HTERT RPE-1 (cell line): ENCODE measurements around the gene ARL13A.
"Not testable (repeated sequence)": the region's sequence is repeated elsewhere in the genome, so short reads cannot be mapped to it uniquely, and the experiment has no call there.

ENCODE experiments used
- in situ Hi-C: fragments of 300-500 bp; cut with MboI; formaldehyde crosslinking; loops from 4 replicates; pipeline ENCODE4 v1.14.3; 2020; ENCODE audit warnings: low sequenced_read_pairs

The ARL13A gene

DNA sequence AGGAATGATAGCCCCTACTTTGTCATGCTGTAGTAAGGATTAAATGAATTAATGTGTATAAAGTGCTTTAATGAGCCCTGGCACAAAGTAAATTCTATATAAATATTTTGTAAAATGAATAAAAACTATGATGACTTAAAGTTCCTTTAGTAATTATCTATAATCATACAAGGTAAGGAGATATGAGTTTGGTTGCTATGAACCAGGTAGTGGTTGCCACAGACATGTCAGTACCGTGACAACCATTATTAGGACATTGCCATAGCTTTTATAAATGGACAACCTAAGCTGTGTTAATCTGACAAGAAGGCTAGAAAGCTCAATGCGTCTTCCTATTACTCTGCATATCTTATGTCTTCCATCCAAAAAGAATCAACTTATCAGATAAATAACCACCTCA is at the start of gene ARL13A:
TSS of gene ARL13A (plus strand) at position 301 of the 400 bp plus-strand sequence. CDS start 3,982 bp downstream, outside the sequence.
- in situ Hi-C loops = no loop called here

DNA sequence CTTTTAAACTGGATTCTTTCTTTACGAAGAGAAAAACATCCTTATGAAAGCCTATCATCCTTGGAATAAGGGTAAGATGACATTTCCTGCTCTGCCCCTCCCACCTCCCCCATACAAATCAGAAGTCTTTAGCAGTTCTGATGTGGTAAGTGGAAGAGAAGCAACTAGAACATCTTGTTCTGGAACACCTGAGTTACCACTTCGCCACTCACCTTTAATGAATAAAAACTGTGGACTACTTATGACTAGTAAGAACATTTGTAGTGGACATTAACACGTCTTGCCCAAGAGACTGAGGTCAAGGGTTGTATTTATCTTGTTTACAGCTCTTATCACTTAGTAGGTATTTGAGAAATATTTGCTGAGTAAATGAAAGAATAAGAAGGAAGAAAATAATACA is 45.1 kb upstream of the ARL13A start:
- in situ Hi-C loops = no loop called here

DNA sequence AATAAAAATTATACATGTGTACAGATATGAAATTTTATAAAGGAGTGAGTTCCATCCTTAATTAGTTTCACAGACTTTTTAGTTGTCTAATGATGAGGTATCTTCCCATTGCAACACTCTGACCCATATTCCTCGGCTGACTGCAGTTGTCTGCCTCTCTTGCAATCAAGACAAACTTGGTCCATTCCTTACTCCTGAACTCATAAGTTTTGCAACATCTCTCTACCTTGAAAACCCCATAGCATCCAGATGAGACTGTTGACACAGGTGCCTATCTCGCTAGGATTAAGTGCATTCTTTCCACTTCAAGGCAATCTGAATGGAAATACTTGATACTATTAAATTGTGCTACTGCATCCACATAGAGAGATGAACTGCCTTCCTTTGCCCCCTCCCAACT is 43.1 kb upstream of the ARL13A start:
- in situ Hi-C loops = no loop called here

DNA sequence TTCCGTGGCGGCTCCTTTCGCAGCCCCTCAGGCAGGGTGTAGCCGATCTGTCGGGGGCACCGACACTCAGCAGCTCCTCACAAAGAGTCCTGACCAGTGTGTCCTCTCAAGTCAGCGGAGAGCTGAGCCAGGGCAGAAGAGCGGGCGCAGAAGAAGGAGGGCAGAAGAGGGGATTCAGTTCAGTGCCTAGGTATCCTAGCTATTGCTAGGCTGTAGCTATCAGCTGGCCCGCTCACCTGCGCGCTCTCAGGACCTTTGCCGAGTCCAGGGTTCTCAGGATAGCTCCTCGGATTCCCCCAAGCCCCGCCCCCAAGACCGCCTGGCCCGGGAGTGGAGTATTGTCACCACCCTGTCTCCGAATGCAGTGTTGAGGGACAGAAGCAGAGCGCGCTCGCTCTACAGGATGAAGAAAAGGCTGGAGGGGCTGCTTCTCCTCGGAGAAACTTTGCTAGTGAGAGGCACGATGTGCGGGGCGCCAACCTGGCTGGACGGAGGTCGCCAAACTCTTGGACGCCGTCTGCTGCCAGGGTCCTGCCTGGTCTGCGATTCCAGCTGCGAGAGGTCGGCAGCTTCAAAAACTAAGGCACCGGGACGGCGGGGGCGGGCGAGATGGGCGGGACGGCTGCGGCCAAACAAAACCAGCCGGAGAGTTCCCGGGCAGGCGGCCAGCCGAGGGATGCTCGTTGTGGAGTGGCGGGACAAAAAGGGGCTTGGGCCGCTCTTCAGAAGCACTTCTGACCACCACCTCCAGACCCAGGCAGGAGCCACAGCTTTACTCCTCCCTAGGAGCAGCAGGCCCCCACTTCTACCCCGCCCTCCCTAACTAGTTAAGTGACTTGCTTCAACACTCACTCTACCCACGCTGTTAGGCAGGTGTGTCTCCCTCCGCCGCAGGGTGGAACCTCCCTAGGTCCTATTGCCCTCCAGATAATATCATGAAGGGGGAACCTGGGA is 40.6 kb upstream of the ARL13A start, which contains the start of gene XKRX:
TSS of gene XKRX (minus strand) at position 258 of the 954 bp plus-strand sequence. CDS start 613 bp downstream, outside the sequence.
- in situ Hi-C loops = no loop called here

DNA sequence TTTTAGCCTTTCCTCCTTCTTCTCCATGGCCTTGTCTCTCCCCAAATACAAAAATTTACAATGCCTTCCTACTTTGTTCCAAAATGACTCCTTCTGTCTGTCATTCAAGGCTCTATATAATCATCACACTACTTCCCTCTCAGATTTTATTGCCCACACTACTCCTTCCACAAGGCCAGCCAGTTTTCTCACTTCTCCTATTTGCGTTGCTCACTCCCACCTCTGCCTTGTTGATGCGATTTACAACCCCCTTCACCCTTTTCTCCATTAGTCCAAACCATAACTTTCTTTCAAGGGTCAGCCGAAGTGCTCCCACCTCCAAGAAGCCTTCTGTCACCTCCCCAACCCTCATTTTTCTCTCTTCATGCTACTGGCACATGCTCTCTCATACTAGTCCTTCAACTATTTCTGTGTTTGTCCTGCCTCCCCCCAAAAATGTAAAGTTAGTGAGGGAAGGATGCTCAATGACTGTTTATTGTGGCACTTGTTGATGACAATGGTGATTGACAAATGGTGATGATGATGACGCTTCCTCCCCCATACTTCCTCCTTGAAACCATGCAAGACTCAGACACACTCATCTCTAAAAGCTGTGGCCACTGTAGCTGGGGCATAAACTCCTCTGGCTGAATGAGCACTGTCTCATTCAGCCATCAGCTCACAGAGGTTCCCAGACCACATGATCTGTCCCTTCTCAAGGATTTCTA is 38.1 kb upstream of the ARL13A start:
- in situ Hi-C loops = no loop called here

DNA sequence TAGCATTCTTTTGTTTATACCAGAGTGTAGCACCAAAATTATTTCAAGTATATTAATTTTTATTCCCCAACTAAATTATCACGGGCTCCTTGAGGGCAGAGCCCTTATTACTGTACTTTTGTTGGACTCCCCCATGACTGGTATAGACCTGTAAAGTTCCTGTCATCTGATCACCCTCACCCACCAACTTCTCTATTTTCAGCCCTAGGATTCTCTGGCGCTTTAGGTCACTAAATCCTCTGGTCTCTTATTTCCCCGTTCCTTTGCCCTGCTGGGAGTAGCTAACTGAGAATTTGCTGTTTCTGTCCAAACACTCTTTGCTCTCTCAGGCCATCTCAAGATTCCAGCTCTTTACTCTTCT is 37.6 kb upstream of the ARL13A start:
- in situ Hi-C loops = no loop called here

DNA sequence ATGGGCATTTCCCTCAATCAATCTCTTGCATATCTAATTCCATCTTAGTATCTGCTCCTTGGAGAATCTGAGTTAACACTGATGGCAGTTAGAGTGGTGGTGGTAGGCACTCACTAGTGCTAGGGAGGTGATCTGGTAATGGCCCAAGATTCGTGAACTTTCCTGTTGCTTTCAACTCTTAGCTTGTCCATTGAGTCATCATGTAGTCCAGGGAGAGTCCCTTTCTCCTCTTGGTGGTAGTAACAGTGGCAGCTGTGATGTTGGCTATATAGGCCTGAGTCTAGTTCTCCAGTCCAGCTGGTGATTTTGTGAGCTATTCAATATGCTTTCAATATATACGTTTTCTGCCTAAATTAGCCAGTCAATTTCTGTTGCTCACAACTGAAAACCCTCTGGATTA is 33.7 kb upstream of the ARL13A start:
- in situ Hi-C loops = no loop called here

DNA sequence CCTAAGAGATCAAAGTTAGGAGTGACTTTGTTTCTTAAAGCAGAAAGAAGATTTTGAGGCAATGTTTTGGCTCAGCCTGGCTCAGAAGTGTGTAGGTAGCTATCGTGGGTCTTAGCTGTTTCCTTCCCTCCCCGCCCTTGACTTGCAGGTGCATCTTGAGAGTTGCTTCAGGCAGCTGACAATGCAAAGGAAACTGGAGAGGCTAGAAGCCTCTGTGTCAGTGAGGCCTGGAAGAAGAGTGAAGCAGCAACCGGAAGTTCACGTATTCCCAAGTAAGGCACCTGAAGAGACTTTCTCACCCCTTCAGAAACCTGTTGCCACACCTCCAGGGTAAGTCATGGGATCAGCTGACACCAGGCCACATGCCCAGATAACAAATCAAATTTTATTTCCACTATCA is 30.2 kb upstream of the ARL13A start:
- in situ Hi-C loops = no loop called here

DNA sequence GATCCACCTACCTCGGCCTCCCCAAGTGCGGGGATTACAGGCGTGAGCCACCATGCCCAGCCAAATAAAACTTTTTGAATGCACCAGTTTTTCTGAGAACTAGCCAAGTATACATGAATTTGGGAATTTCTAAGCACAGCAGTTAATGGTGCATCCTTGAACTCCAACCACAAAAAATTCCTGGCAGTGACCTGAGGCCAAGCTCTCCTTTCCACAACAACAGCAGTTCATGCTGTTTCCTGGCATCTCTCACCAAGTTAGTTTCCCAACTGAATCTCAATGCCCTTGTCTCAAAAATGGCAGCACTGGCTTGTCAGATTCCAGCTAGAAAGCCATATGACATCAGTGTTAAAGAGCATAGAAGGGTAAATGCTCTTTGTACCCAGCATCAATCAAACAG is 24.9 kb upstream of the ARL13A start:
- in situ Hi-C loops = no loop called here

DNA sequence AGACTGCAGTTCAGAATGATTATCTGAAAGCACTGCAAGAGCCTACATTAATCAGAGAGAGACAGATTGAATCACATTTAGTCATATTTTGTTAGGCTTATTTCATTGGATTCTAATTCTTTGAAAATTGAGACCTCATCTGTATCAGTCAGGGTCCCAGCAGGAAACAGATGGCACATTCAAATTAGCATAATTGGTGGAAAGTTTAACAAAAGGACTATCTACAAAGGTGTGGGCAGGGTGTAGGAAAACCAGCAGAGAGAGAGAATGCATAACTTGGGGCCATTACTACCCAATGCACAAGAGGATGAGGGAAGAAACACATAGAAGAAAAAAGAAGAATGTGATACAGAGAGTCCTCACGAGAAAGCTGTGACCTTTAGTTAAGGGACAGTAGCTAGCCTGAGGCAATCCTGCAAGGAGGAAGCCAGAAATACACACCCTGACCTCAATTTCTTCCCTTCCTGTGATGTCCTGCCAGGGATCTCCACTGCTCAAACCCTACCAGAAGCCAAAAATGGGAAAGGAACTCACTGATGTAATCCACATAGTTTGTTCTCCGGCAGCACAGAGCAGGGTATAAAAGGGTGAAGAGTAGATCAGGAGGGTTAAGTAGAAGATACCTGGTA is 23.1 kb upstream of the ARL13A start:
- in situ Hi-C loops = no loop called here

DNA sequence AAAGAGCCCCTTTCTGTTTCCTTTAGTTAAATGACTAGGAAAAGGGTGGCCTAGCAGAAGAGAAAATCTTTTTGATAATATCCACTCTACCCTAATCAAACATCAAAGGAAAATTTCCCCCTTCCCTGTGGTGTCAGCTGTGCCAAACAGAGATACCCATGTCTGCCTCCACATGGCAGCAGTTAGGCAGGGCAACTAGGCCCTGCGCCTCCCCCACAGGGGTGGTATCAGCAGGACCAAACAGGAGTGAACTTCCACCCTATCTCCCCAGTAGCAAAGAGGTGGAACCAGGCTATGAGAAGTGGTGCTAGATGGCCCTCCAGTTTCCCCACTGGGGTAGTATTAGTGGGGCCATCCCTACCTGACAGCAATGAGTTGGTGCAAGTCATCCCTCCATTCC is 21.0 kb upstream of the ARL13A start:
- in situ Hi-C loops = no loop called here

DNA sequence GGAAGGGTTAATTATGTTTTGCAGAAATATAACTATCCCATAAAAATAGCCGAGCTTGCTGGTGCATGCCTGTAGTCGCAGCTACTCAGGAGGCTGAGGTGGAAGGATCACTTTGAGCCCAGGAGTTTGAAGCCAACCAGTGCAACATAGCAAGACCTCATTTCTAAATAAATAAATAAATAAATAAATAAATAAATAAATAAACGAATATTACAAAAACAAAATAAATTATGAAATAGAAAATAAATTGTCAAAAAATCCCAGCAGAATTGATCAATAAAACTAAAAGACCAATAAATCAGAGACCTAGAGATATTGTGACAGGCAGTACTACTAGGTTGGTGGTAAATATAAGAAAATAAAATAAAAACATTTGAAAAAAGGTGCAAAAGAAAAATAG is 6.7 kb upstream of the ARL13A start:
- in situ Hi-C loops = no loop called here

DNA sequence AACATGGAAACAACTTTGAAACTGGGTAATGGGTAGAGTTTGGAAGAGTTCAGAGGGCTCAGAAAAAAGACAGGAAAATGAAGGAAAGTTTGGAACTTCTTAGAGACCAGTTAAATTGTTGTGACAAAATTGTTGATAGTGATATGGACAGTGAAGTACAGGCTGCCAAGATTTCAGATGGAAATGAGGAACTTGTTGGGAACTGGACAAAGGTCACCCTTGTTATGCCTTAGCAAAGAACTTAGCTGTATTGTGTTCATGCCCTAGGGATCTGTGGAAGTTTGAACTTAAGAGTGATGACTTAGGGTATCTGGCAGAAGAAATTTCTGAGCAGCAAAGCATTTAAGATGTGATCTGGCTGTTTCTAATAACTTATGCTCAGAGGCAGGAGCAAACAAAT is 5.1 kb upstream of the ARL13A start:
- in situ Hi-C loops = no loop called here

DNA sequence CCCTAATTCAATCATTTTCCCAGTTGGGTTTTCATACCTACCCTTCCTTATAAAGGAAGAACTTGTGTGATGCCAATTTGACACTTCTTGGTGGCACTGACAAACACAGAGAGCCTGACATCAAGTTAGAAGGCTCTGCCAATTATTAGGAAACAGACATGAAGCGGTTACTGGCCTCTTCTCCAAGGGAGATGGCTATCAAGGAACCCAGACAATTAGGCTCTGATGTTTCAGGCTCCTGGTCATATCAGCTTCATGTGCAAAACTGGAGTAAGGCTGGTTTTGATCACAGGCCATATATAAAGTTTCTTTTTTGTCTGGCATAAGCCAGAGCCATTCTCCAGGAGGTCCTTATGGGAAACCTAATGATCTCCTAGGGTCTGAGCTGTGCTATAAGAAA is 428 bp downstream of the ARL13A start:
- in situ Hi-C loops = no loop called here

DNA sequence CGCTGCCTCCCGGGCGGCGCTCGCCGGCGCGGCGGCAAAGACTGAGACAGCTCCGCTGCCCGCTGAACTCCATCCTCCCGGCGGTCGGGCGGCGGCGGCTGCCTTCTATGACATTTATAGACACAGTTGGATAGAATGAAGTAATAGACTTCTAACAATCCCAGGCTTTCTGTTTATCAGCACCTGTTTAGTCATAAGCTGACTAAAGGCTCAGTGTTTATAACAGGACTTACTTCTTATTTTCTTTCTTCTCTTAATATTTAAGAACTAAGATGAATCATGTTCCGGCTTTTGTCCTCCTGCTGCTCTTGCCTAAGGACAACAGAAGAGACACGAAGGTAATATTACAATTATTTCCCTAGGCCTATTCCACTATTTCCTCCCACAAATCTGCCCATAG is 3.9 kb downstream of the ARL13A start:
- in situ Hi-C loops = no loop called here

DNA sequence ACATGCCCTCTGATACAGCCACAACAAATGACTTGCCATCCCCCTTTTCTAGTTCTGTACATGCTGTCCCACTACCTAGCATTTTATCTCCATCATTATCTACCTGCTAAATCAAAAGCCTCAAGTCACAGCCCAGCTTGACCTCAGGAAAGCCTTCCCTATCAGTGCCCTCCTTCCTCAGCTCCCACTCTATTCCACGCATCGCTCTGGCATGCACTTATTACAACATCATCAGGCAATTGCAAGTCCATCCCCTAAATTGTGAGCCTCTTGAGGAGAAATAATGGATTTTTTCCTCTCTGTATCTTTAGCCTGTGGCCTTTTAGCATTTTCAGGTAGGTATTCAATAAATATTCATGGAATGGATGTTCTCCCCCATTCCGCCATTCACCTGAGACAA is 5.7 kb downstream of the ARL13A start:
- in situ Hi-C loops = no loop called here

DNA sequence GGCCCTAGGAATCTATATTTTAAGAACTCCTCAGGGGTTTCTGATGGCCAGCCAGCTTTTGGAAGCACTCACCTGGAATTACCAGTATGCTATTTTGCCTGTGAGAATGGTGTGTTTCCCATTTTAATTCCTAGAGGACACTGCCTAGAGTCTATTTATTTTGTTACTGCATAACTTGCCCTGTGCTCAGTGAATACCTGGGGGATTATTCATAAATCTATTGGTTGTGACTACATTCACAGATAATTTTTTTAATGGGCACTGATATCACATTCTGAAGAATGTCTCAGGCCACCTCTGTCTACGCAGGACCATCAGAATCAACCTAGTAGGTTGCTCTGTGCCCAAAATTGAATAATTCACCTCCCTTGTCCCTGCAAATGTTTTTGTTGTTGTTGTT is 6.7 kb downstream of the ARL13A start:
- in situ Hi-C loops = no loop called here

DNA sequence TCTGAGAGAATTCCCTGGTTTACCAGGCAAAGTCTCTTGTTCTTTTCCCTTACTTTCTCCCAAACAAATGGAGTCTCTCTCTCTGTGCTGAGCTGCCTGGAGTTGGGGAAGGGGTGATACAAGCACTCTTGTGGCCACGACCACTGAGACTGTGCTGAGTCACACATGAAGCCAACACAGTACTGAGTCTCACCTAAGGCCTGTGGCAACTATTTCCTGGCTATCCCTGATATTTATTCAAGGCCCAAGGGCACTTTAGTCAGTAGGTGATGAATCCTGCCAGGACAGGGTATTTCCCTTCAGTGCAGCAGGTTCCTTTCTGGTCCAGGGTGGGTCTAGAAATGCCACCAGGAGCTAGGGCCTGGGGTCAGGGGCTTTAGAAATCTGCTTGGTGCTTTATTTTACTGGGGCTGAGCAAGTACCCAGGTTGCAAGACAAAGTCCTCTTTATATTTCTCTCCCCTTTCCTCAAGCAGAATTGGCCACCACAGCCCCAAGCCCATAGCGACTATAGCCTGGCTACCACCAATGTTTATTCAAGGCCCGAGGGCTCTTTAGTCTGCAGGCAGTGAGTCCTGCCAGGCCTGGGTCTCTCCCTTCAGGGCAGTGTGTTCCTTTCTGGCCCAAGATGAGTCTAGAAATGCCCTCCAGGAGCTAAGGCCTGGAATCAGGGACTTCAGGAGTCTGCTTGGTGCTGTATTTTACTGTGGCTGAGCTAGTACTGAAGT is 10.5 kb downstream of the ARL13A start:
- in situ Hi-C loops = no loop called here

DNA sequence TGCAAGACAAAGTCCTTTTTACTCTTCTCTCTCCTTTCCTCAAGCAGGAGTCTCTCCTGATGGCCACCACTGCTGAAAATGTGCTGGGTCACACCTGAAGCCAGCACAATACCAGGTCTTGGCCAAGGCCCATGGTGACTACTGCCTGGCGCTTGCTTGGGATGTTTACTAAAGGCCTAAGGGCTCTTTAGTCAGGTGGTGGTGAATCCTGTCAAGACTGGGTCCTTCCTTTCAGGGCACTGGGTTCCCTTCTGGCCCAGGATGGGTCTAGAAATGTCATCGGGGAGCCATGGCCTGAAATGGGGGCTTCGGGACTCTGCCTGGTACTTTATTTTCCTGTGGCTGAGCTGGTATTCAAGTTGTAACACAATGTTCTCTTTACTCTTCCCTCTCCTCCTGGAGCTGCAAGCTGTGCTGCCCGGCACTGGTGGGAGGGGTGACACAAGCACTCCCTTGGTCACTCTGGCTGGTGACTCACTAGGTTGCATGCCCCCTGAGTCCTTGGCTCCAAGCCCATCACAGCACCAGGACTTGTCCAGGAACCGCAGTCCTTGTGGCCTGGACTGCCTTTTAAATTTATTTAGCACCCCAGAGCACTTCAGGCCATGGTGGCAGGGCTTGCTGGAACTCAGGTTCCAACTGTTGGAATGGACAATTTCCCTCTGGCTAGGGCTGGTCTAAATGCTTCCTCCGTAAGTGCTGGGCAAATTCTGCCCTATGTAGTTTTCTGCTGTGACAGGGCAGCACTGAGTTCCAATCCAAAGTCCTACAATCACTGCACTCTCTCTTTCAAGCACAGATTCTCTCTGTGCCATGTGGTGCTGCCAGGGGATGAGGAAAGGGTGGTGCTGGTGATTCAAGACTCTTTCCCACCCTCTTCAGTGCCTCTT is 11.3 kb downstream of the ARL13A start:
- in situ Hi-C loops = no loop called here

DNA sequence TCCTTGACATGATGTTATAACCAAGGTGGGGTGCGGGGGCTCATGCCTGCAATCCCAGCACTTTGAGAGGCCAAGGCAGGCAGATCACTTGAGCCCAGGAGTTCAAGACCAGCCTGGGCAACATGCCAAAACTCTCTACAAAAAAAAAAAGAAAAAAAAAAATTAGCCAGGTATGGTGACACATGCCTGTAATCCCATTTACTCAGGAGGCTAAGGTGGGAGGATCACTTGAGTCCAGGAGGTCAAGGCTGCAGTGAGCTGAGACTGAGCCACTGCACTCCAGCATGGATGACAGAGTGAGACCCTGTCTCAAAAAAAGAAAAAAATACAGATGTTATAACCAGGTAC is 12.0 kb downstream of the ARL13A start:
- in situ Hi-C loops = not testable (repeated sequence)
